ACC112 (cell line): ENCODE data around the gene TSPAN31.

Experiments used
- H2AFZ ChIP-seq: fragments of 200-600 bp; sonication (generic); one replicate; pipeline ENCODE4 v1.6.0; 2017; ENCODE audit warnings: antibody characterized with exemption, low read length; ENCODE audit not compliant: unreplicated experiment
- H3K27ac ChIP-seq: fragments of 200-600 bp; sonication (generic); 2 replicates; pipeline ENCODE4 v1.5.1; 2014; ENCODE audit warnings: low read depth, mild to moderate bottlenecking, antibody characterized with exemption, low read length, moderate library complexity
- H3K27me3 ChIP-seq: fragments of 200-600 bp; sonication (generic); 2 replicates; pipeline ENCODE4 v1.6.1; 2014; ENCODE audit warnings: mild to moderate bottlenecking, antibody characterized with exemption, low read length, moderate library complexity, mixed read lengths; ENCODE audit not compliant: insufficient read depth
- H3K36me3 ChIP-seq: fragments of 200-600 bp; sonication (generic); 2 replicates; pipeline ENCODE4 v1.6.1; 2016; ENCODE audit warnings: mild to moderate bottlenecking, antibody characterized with exemption, low read length, moderate library complexity, mixed read lengths; ENCODE audit not compliant: insufficient read depth
- H3K4me1 ChIP-seq: fragments of 200-600 bp; sonication (generic); one replicate; pipeline ENCODE4 v1.6.1; 2016; ENCODE audit warnings: low read length, mixed read lengths; ENCODE audit not compliant: insufficient read depth, unreplicated experiment, control insufficient read depth
- H3K4me3 ChIP-seq: fragments of 200-600 bp; sonication (generic); 2 replicates; pipeline ENCODE4 v1.5.1; 2014; ENCODE audit warnings: mild to moderate bottlenecking, low read depth, low read length
- H3K79me2 ChIP-seq: fragments of 200-600 bp; sonication (generic); one replicate; pipeline ENCODE4 v1.6.0; 2016; ENCODE audit warnings: low read length; ENCODE audit not compliant: control insufficient read depth, unreplicated experiment, insufficient read depth

TSPAN31 gene

GRCh38 chr12:57736741-57737466, 7.9 kb upstream of the TSPAN31 start:
- Histone ChIP-seq H3K79me2 (no peaks in the 10 kb centered on the region), H3K4me3 (peak overlapping the region; percentile 68), H3K27me3 (peaks cover 74% of the 10 kb centered on the region), H3K36me3 (no peaks in the 10 kb centered on the region), H3K27ac (no peak overlapping the region), H2AFZ (no peak overlapping the region), H3K4me1 (peaks cover 14% of the 10 kb centered on the region)

- peak overlapping the region; percentile 67 for H2AFZ ChIP-seq
- H3K4me1 ChIP-seq, result peaks cover 14% of the 10 kb centered on the region
- peak overlapping the region; percentile 68 for H3K4me3 ChIP-seq
- no peak overlapping the region for H3K27ac ChIP-seq
- H3K27me3 ChIP-seq, result peaks cover 74% of the 10 kb centered on the region
- H3K79me2 ChIP-seq, result no peaks in the 10 kb centered on the region
- H3K36me3 ChIP-seq, result no peaks in the 10 kb centered on the region
These were observed 7.1 kb upstream of the TSPAN31 start for GRCh38 chr12:57737467-57738460.

- H3K4me3 ChIP-seq, result peak within 1 kb of the TSS; percentile 68
- peaks cover 14% of the 10 kb centered on the region for H3K4me1 ChIP-seq
- no peak within 1 kb of the TSS for H3K27ac ChIP-seq
- H3K27me3 ChIP-seq, result peaks cover 74% of the 10 kb centered on the region
- no peaks in the 10 kb centered on the region for H3K79me2 ChIP-seq
- no peaks in the 10 kb centered on the region for H3K36me3 ChIP-seq
- peak within 1 kb of the TSS; percentile 67 for H2AFZ ChIP-seq
These were observed 6.1 kb upstream of the TSPAN31 start, which contains the start of gene AGAP2 for GRCh38 chr12:57738661-57739237. Gene AGAP2, minus strand, starts transcription at chr12:57738742. Its CDS starts 496 bp downstream, at chr12:57738246.

GRCh38 chr12:57739387-57739786, 5.5 kb upstream of the TSPAN31 start:
- no peaks in the 10 kb centered on the region for H3K79me2 ChIP-seq
- H3K4me3 ChIP-seq, result no peak overlapping the region
- H3K27ac ChIP-seq, result no peak overlapping the region
- peaks cover 14% of the 10 kb centered on the region for H3K4me1 ChIP-seq
- peaks cover 67% of the 10 kb centered on the region for H3K27me3 ChIP-seq
- no peak overlapping the region for H2AFZ ChIP-seq
- no peaks in the 10 kb centered on the region for H3K36me3 ChIP-seq

- H2AFZ ChIP-seq, result no peak overlapping the region
- no peak overlapping the region for H3K27ac ChIP-seq
- H3K79me2 ChIP-seq, result no peaks in the 10 kb centered on the region
- H3K27me3 ChIP-seq, result peaks cover 61% of the 10 kb centered on the region
- H3K36me3 ChIP-seq, result no peaks in the 10 kb centered on the region
- peaks cover 14% of the 10 kb centered on the region for H3K4me1 ChIP-seq
- no peak overlapping the region for H3K4me3 ChIP-seq
These were observed 4.8 kb upstream of the TSPAN31 start for GRCh38 chr12:57739914-57740538.

GRCh38 chr12:57740656-57741412, 4.0 kb upstream of the TSPAN31 start:
- Histone ChIP-seq H3K79me2 (no peaks in the 10 kb centered on the region), H3K36me3 (0 out of 2 replicates have a peak, but pooled peaks cover under 1% of the 10 kb centered on the region), H3K4me3 (no peak overlapping the region), H3K27ac (no peak overlapping the region), H3K4me1 (peaks cover 11% of the 10 kb centered on the region), H2AFZ (no peak overlapping the region), H3K27me3 (peaks cover 54% of the 10 kb centered on the region)

GRCh38 chr12:57741413-57741789, 3.4 kb upstream of the TSPAN31 start:
- H3K4me3 ChIP-seq, result no peak overlapping the region
- H3K27ac ChIP-seq, result no peak overlapping the region
- peaks cover 10% of the 10 kb centered on the region for H3K4me1 ChIP-seq
- no peak overlapping the region for H2AFZ ChIP-seq
- no peaks in the 10 kb centered on the region for H3K79me2 ChIP-seq
- peaks cover 6% of the 10 kb centered on the region; the same call in 1 of the 2 replicates for H3K36me3 ChIP-seq
- peaks cover 49% of the 10 kb centered on the region for H3K27me3 ChIP-seq

GRCh38 chr12:57741844-57742738, 2.7 kb upstream of the TSPAN31 start:
- peaks cover 6% of the 10 kb centered on the region for H3K4me1 ChIP-seq
- H3K27me3 ChIP-seq, result peaks cover 42% of the 10 kb centered on the region
- no peak overlapping the region for H3K27ac ChIP-seq
- H3K79me2 ChIP-seq, result no peaks in the 10 kb centered on the region
- H3K36me3 ChIP-seq, result peaks cover 9% of the 10 kb centered on the region; the same call in 1 of the 2 replicates
- H3K4me3 ChIP-seq, result no peak overlapping the region
- H2AFZ ChIP-seq, result no peak overlapping the region

- Histone ChIP-seq H3K27ac (no peak overlapping the region), H3K4me1 (no peaks in the 10 kb centered on the region), H2AFZ (no peak overlapping the region), H3K79me2 (no peaks in the 10 kb centered on the region), H3K36me3 (peaks cover 17% of the 10 kb centered on the region; the same call in 1 of the 2 replicates), H3K4me3 (no peak overlapping the region), H3K27me3 (peaks cover 26% of the 10 kb centered on the region)
These were observed 1.1 kb upstream of the TSPAN31 start for GRCh38 chr12:57743769-57744168.
